GM21786 (cell line): Measurements from ENCODE around the gene FAM124B.

Experiments used
- ATAC-seq: cut with Tn5 transposase; IDR thresholded peaks from one replicate; pipeline ENCODE4 v1.9.1; 2021; ENCODE audit not compliant: unreplicated experiment

Gene FAM124B

DNA sequence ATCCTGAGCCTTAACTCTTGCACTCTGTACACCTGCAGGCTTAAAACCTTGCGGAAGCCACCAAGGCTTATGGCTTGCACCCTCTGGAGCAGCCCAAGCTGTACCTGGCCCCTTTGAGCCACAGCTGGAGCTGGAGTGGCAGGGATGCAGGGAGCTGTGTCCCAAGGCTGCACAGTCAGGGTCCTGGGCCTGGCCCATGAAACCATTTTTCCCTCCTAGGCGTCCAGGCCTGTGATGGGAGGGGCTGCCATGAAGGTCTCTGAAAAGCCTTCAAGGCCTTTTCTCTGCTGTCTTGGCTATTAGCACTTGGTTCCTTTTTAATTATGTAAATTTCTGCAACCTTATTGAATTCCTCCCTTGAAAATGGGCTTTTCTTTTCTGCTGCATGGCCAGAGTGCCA, 56.4 kb downstream of the FAM124B start:
- no peak for ATAC-seq

DNA sequence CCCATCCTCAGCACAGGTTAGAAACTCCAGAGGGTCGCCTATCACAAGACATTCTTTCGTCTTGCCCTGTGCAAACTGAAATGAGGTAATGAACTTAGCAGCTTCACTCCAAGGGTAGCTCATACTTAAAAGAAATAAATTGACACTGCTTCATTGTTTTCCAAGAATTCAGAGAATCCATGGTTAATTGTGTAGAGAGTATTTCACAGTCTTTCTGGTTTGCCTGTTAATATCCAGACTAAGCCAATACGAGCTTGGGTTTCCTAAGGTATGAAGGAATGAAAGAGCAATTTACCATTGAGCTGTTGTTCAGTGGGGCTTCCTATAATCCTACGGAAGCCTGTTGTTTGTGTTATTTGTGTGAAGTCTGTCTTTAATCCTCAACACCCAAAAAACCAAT, 58.7 kb downstream of the FAM124B start:
- ATAC-seq = no peak

DNA sequence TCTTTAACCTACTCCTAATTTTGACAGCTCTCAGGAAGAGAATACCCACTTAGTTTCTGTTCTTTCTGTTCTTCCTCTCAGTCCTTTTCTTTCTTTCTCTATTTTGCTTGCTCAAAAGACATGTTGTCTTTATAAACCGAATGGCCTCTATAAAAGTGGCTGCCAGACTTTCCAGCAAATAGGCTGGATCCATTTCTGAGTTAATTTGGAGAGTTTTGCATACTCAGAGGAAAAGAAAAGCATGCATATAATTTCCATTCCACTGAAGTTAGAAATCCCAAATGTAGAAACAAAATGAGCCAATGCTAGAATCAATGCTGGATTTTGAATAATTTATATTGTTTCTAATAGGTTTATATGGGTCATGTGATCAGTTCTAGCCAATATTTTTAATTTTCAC, 65.9 kb downstream of the FAM124B start:
- ATAC-seq = no peak

DNA sequence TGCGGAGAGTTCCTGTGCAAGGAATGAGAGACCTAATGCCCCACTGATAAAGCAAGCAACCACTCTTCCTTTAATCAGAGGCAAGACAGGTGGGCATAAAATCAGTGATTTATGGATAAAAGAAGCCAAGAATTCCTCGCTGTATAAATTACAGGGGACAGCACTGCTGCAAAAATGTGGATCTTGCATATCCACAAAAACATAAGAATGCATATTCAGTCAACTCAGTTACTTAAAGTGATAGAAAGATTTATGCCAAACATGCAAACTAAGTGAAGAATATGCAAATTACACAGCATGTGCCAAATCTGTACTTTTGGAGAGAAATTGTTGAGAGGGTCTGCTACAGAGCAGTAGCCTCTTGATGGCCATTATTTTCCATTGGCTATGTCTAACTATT, 67.2 kb downstream of the FAM124B start:
- no peak for ATAC-seq

DNA sequence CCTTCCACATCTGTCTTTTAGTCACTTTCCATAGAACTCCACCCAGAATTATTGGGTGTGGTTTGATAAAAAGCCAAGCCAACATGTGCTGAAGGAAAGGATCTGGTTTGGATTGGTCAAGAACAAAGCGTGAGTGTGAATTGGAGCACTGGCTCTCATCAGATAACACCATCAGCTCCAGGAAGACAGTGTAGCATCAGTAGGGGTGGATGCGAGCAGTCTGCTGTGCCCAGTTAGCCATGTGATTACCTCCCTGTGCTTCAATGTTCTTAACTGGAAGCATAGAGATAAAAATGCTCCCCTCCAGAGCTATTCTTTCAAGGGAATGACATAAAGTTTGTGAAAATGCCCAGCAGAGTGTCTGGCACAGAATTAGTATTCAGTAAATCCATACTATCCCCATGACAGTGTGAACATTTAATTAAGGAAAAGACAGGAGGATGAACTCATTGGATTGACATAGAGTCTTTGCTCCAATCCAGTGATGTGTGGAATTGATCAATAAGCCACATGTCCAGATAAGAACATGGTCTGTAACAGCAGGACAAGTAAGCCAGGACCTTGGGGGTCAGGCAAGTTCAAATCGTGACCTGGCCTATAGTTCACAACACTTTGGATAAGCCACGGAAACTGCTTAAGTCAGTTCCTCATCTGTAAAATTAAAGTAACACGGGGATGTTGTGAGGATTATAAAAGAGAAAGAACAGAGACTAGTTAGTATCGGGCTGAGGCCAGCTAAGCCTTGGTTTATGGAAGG, 68.0 kb downstream of the FAM124B start:
- no peak for ATAC-seq

DNA sequence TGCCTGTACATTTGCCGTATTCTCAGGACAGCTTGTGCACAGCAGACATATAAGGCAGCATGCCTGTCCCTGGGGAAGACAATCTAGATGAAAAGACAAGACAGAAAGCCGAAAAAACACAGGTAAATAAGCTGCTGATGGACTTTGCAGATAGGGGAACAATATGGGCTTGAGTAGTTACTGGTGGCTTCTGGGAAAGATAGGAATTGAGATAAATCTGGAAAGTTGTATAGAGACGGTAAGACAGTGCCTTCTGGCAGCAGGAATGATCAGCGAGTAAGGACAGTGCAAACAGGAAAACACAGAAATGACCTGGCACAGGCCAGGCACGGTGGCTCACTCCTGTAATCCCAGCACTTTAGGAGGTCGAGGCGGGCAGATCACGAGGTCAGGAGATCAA, 70.2 kb downstream of the FAM124B start:
- no peak for ATAC-seq

DNA sequence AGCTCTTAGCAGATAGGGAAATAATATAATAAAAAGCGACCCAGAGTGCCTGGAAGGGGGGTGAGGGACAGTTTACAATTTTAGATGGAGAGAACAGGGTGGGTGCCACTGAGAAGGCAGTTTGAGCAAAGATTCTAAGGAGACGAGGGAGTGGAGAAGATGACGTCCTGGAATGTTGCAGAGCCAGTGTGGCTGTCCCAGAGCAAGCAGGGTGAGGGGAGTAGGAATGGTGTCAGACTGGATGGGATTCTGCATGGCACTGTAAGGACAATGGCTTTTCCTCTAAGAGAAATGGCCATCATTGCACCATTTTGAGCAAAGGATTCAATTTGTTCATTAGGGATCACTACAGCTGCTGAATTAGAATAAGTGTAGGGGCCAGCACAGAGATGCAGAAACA, 73.1 kb downstream of the FAM124B start:
- no peak for ATAC-seq
